Measurements from ENCODE around the gene TMED10.
"Not testable (repeated sequence)": the region's sequence is repeated elsewhere in the genome, so short reads cannot be mapped to it uniquely, and the experiment has no call there.

The TMED10 gene

GRCh38 chr14:75162631-75163030 is 13.8 kb downstream of the TMED10 start:
- no peak for DNase-seq (ENCODE audit: low read depth in 2 of 2, low spot score in 1 of 2)

- DNase-seq (ENCODE audit: low read depth in 2 of 2, low spot score in 1 of 2) = no peak
Measured at GRCh38 chr14:75158843-75159614, 17.4 kb downstream of the TMED10 start.

GRCh38 chr14:75156901-75157300 is 19.5 kb downstream of the TMED10 start:
- DNase-seq (ENCODE audit: low read depth in 2 of 2, low spot score in 1 of 2) = no peak

- DNase-seq (ENCODE audit: low read depth in 2 of 2, low spot score in 1 of 2) = no peak
Measured at GRCh38 chr14:75156111-75156510, 20.3 kb downstream of the TMED10 start.

GRCh38 chr14:75155169-75155568 is 21.2 kb downstream of the TMED10 start:
- DNase-seq (ENCODE audit: low read depth in 2 of 2, low spot score in 1 of 2) = no peak

GRCh38 chr14:75153295-75153694 is 23.1 kb downstream of the TMED10 start:
- DNase-seq (ENCODE audit: low read depth in 2 of 2, low spot score in 1 of 2) = no peak

- no peak for DNase-seq (ENCODE audit: low read depth in 2 of 2, low spot score in 1 of 2)
Measured at GRCh38 chr14:75151851-75152250, 24.6 kb downstream of the TMED10 start.

- not testable (repeated sequence) for DNase-seq (ENCODE audit: low read depth in 2 of 2, low spot score in 1 of 2)
Measured at GRCh38 chr14:75150637-75151036, 25.8 kb downstream of the TMED10 start.

GRCh38 chr14:75150150-75150549 is 26.3 kb downstream of the TMED10 start:
- no peak for DNase-seq (ENCODE audit: low read depth in 2 of 2, low spot score in 1 of 2)

- no peak for DNase-seq (ENCODE audit: low read depth in 2 of 2, low spot score in 1 of 2)
Measured at GRCh38 chr14:75147423-75148071, 28.9 kb downstream of the TMED10 start.

GRCh38 chr14:75144944-75145343 is 31.5 kb downstream of the TMED10 start:
- no peak for DNase-seq (ENCODE audit: low read depth in 2 of 2, low spot score in 1 of 2)

- DNase-seq (ENCODE audit: low read depth in 2 of 2, low spot score in 1 of 2) = no peak
Measured at GRCh38 chr14:75143761-75144527, 32.5 kb downstream of the TMED10 start.

- no peak for DNase-seq (ENCODE audit: low read depth in 2 of 2, low spot score in 1 of 2)
Measured at GRCh38 chr14:75142494-75142893, 33.9 kb downstream of the TMED10 start.

GRCh38 chr14:75141967-75142366 is 34.4 kb downstream of the TMED10 start:
- no peak for DNase-seq (ENCODE audit: low read depth in 2 of 2, low spot score in 1 of 2)

GRCh38 chr14:75141062-75141461 is 35.4 kb downstream of the TMED10 start:
- no peak for DNase-seq (ENCODE audit: low read depth in 2 of 2, low spot score in 1 of 2)

- no peak for DNase-seq (ENCODE audit: low read depth in 2 of 2, low spot score in 1 of 2)
Measured at GRCh38 chr14:75140620-75141019, 35.8 kb downstream of the TMED10 start.

- DNase-seq (ENCODE audit: low read depth in 2 of 2, low spot score in 1 of 2) = no peak
Measured at GRCh38 chr14:75139185-75139584, 37.2 kb downstream of the TMED10 start.

- DNase-seq (ENCODE audit: low read depth in 2 of 2, low spot score in 1 of 2) = no peak
Measured at GRCh38 chr14:75138492-75138891, 37.9 kb downstream of the TMED10 start.

GRCh38 chr14:75134644-75135043 is 41.8 kb downstream of the TMED10 start:
- no peak for DNase-seq (ENCODE audit: low read depth in 2 of 2, low spot score in 1 of 2)

- DNase-seq (ENCODE audit: low read depth in 2 of 2, low spot score in 1 of 2) = no peak
Measured at GRCh38 chr14:75133597-75133996, 42.8 kb downstream of the TMED10 start.

- DNase-seq (ENCODE audit: low read depth in 2 of 2, low spot score in 1 of 2) = no peak
Measured at GRCh38 chr14:75132382-75133086, 43.9 kb downstream of the TMED10 start.

All from stimulated activated CD8-positive, alpha-beta memory T cell treated with anti-CD3 and anti-CD28 coated beads, Interleukin-4, amount 100 ng/mL, for 4 hours (primary cell).